HG03159 (cell line): ENCODE data around the gene DOK4.
A peak's percentile ranks its signal among the peaks of the same experiment; 100 is the strongest.

Experiments
- ATAC-seq: cut with Tn5 transposase; IDR thresholded peaks from one replicate; pipeline ENCODE4 v1.9.1; 2021; ENCODE audit warnings: mild to moderate bottlenecking, moderate library complexity; ENCODE audit not compliant: unreplicated experiment

Gene DOK4

DNA sequence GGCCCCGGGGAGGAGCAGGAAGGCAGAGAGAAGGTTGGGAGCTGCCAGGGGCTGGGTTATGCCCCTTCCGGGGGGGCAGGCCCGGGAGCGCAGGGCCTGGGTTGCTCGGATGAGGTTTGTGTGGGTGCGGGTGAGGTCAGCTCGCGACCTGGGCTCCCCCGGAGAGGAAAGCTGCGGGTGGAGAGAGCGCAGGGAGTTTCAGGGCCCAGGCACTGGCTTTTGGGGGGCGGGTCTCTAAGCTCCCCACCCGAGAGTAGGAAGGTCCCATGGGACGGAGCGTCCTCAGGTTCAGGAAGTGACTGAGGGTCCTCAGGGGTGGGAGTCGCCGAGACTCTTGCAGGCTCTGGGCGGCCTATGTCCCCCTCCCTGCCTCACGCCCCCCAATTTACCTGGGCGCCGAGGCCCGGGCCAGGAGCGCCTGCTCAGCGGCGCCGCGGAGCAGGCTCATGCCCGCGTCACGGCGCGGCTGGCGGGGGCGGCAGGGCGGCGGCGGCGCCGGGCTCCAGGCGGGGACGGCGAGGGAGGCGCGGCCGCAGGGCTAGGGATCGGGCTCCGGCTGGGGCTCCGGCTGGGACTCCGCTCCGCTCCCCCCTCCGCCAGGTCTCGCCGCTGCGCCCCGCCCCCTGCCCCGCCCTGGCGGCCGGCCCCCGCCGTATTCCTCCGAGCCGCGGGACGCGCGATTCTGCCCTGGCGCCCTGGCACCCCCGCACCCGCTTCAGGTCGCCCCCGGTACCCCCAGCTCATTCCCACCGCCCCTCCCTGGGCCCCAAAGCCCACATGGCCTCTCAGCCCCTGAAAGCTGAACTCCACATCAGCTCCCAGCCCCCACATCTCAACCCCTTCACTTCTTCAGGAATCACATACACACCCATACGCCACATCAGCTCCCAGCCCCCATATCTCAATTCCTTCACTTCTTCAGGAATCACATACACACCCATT is at the start of gene DOK4:
TSS of gene DOK4 (minus strand) at position 578 of the 942 bp plus-strand sequence. CDS start 6,986 bp downstream, outside the sequence.
- no peak for ATAC-seq

- peak; percentile 50 for ATAC-seq
Measured at GRCh38 chr16:57535680-57536305, 49.5 kb upstream of the DOK4 start.

DNA sequence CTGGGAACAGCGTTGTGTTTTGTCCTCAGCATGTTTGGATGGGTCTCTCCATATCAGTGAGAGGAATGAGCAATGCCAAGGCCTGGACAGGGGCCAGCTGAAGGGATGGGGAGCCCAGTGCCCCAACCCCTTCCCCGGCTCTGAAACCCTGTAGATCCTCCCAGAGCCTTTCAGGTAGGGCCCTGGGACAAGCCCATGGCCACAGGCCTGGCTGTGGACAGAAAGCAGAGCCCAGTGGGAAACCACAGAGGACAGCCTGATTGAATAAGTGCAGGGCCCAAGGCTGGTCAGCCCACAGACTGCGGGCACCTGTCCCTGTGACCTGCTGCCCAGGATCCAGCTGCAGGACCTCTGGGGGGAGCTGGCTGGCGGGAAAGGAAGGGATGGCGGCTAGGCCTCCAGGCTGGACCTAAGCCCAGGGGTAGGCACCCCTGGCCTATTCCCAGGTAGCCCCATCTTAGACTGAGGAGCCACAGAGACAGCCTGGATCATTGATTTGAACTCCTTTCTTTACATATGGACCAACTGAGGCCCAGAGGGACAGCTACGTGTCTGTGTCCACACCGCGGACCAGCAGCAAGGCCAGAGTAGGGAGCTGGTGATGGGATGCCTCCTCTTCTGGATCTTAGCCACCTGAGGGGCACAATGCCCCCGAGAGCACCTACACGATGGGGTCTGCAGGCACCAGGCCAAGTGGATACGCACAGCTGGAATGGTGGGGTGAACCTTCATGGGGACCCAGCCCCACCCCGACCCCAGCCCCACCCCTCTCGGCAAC is 48.8 kb upstream of the DOK4 start:
- ATAC-seq: no peak

- ATAC-seq: no peak
Measured at GRCh38 chr16:57534337-57534880, 48.1 kb upstream of the DOK4 start.

DNA sequence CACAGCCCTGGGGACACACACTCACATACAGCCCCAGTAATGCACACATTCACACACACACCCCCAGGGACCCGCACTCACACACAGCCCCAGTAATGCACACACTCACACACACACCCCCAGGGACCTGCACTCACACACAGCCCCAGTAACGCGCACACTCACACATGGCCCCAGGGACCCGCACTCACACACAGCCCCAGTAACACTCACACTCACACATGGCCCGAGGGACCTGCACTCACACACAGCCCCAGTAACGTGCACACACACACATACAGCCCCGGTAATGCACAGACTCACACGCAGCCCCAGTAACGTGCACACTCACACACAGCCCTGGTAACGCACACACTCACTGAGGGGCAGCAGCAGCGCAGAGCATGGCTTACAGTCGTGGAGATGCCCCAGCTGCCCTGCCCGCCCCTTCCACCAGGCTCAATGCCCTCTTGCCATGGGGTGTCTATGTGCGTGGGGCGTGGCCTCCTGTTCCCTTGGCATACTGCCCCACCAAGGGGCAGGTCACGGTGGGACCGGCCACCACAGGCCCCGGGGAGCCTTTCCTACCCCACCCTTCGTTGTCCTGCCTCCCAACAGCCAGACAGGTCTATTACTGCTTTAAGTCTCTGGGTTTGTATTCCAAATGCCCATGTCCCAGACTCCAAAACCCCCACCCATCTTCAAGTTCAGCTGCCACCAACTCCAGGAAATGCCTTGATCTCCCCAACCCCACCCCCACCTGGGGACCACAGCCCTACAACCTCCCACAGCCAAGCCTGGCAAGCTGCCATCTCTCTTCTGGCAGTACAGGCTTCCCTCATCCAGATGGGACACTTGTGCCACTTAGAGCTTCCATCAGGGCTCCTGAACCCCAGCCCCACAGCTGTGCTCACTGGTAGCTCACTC is 47.4 kb upstream of the DOK4 start:
- ATAC-seq: no peak

- ATAC-seq: no peak
Measured at GRCh38 chr16:57532266-57532625, 46.0 kb upstream of the DOK4 start.

DNA sequence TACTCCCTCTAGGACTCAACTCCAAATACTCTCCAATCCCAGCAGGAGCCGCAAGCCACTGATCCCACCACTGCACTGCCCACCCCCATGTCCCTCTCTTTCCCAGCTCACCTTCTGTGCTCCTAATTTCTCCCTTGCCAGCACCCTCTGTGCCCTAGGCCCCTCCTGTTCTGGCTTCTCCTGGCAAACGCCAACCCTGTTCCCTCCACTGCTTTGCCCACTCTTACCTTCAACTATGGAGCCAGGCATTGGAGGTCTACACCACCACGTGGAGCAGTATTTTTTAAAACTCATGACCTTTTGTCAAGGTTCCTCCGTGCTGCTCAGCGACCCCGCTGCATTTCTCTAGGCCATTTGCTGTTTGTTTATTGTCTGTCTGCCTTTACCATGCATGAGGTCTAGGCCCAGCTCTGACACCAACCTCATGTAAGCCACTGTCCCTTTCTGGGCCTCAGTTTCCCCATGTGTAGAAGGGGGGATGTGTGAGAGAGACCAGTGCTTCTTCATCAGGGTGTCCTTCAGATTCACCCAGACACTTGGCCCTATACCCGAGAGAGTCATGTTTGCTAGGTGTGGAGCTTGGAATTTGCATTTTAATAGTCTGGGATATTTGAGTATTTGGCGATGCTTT is 45.5 kb upstream of the DOK4 start:
- no peak for ATAC-seq

DNA sequence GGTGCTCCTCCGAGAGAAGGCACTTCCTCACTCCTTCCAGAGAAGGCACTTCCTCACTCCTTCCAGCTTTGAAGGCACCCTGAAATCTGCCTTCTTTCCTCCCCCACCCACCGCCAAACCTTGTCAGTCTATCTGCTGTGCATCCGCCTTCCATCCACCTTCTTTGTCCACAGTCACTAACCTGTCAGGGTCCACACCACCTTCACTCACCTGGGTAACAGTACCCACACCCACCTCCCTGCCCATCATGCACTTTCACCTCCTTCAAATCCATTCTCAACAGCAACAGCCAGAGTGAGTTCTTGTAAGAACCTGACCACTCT is 44.9 kb upstream of the DOK4 start:
- ATAC-seq: no peak

GRCh38 chr16:57530522-57531252 is 44.4 kb upstream of the DOK4 start:
- no peak for ATAC-seq

- ATAC-seq: peak; percentile 75
Measured at GRCh38 chr16:57530104-57530521, 43.8 kb upstream of the DOK4 start.

DNA sequence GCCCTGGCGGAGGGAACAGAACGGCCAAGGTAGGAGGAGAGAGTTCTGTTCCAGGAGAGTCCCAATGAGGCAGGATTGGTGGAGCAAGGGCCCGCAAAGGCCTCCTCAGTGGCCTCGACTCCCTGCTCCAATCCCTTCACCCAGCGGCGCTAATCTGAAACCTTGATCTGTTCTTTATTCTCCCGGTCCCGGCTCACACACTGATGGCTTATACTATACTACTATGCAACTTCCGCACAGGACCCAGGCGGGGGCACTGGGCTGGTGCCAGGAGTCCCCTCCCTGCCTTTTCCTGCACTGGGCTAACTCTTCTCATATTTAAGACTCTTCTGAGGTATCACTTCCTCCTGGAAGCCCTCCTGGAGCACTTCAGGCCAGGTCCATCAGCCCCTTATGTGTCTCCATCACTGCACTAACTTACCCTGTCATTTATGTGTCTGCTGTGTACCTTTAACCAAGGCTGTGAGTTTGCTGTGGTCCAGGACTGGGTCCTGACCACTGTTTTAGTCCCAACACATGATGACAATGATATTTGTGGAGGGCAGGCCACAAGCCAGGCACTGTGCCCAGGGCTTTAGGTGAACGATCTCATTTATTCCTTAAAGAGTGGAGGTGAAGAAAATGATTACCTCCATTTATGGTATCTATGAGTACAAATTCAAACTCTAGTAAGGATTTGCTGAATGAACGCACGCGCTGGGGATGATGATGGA is 43.3 kb upstream of the DOK4 start:
- ATAC-seq: peak; percentile 8

GRCh38 chr16:57528499-57529390 is 42.5 kb upstream of the DOK4 start:
- no peak for ATAC-seq

- no peak for ATAC-seq
Measured at GRCh38 chr16:57527610-57528360, 41.5 kb upstream of the DOK4 start.

- ATAC-seq: no peak
Measured at GRCh38 chr16:57527027-57527426, 40.7 kb upstream of the DOK4 start.

DNA sequence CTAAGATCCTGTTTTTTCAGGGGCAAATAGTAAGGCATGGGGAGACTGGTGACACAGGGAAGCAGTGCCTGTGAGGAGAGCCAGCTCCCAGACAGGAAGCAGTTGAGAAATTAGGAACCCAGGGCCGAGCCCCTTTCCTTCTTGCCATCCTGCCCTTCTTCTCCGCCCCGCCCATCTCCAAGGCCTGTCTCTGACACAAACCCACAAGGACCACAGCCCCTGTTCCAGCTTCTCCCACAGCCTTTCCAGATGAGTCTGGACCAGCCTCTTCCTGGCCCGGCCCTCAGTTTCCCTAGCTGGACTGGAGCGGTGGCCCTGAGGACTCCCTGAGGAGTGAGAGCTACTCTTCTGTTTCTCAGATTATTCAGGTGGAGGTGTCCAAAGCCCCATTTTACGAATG is 40.2 kb upstream of the DOK4 start:
- ATAC-seq: no peak

DNA sequence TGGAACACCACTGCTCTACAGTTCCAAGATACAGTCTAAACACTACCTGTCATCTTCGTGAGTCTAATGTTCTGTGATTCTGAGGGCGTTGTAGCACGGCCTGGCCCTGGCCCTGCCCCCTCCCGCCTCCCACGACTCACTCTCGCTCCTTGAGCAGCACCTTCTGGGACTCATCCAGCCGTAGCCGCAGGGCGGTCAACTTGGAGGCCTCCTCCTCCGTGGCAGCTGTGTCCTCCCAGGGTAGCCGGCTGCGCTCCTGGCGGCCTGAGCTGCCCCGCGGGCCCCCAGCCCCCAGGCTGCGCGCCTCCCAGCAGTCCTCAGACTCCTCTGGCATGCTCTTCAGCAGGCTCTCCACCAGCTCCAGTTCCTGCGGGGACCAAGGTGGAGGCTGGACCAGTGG is 39.5 kb upstream of the DOK4 start:
- no peak for ATAC-seq

GRCh38 chr16:57522960-57523359 is 36.7 kb upstream of the DOK4 start:
- no peak for ATAC-seq
